ENCODE results near the gene GSN. TPM values are rescaled to one million over a fixed set of nuclear protein-coding genes. Genes with fewer than 3 reads are reported as not detected.
A peak's percentile ranks its signal among the peaks of the same experiment; 100 is the strongest.

The GSN gene
- polyA plus RNA-seq, 2 of the 4 experiments (the other 2 are of a cell fraction), result 33.7 to 77.2 TPM

DNA sequence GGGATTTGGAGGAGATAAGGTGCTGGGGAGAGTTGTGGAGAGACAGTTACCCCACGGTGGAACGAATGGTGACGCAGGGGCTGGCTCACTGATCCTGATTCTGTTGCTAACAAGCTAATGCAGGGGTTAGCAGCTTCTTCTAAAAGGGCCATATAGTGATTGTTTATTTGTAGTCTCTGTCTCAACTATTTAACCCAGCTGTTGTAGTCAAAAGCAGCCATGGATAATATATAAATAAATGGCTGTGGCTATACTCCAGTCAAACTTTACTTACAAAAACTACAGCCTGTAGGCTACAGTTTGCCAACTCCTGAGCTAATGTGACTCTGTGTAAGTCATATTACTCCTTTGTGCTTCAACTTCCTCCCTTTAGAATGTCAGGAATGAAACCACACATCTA is 80.3 kb downstream of the GSN start:
- CTCF ChIA-PET, result interaction anchor here (1.0 to 4.5 kb wide), 5 partner anchors 9 to 89 kb away, joined by 3 to 35 read pairs (median 5); no protein-coding TSS in a partner anchor
- no peak overlapping the region for H3K4me3 ChIP-seq
- H3K27ac ChIP-seq, result no peak overlapping the region
- ATAC-seq (no peak), FAIRE-seq (no peak), DNase-seq (ENCODE audit: low read depth in 1 of 2, low spot score in 1 of 2) (no peak)
- no peak overlapping the region for H3K4me2 ChIP-seq
- 97% methylated on average over 3 of the region's 3 CpGs for WGBS (ENCODE audit: missing lambda C conversion rate)
- TF ChIP-seq JUNB (IDR thresholded peaks at IDR 0.05) (no peak), JUN (IDR thresholded peaks at IDR 0.05) (no peak)
- TF ChIP-seq, protein P1, sequence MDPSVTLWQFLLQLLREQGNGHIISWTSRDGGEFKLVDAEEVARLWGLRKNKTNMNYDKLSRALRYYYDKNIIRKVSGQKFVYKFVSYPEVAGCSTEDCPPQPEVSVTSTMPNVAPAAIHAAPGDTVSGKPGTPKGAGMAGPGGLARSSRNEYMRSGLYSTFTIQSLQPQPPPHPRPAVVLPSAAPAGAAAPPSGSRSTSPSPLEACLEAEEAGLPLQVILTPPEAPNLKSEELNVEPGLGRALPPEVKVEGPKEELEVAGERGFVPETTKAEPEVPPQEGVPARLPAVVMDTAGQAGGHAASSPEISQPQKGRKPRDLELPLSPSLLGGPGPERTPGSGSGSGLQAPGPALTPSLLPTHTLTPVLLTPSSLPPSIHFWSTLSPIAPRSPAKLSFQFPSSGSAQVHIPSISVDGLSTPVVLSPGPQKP (IDR thresholded peaks at IDR 0.05; ENCODE audit: low read depth, low read length), result no peak
- H3K4me1 ChIP-seq, result peaks cover 20% of the 10 kb centered on the region
- POLR2A ChIA-PET, result no interaction called here
- H3K9me3 ChIP-seq, result no peaks in the 10 kb centered on the region

DNA sequence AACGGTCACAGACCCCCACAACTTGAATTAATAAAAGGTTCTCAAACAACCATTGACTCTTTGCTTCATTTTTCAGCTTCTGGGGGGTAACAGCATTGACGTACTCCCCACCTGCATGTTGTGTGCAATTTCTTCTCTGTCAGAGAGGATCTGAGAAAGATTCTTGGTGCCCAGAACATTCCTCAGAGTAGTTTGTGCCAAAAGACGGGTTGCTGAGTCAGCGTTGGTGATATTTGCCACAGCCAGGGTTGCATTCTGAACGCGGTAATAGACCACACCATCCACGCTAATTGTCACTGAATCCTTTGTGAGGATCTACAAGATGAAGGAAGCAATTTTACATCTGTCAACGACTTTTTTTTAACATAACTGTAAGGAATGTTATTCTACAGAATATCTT is 81.0 kb downstream of the GSN start:
- Histone ChIP-seq H3K9me3 (no peaks in the 10 kb centered on the region), H3K4me2 (no peak overlapping the region), H3K27ac (no peak overlapping the region), H3K4me1 (peaks cover 20% of the 10 kb centered on the region), H3K4me3 (no peak overlapping the region)
- ATAC-seq (no peak), DNase-seq (ENCODE audit: low read depth in 1 of 2, low spot score in 1 of 2) (no peak), FAIRE-seq (no peak)
- CTCF ChIA-PET, result interaction anchor here (1.1 to 4.5 kb wide), 7 partner anchors 9 to 89 kb away, joined by 3 to 35 read pairs (median 3); no protein-coding TSS in a partner anchor
- 78% methylated on average over 8 of the region's 8 CpGs for WGBS (ENCODE audit: missing lambda C conversion rate)
- no peak for TF ChIP-seq NR3C1 (IDR thresholded peaks at IDR 0.05)
- TF ChIP-seq MAFK (IDR thresholded peaks at IDR 0.05; ENCODE audit: partially characterized antibody), result peak; percentile 91
- POLR2A ChIA-PET, result no interaction called here

DNA sequence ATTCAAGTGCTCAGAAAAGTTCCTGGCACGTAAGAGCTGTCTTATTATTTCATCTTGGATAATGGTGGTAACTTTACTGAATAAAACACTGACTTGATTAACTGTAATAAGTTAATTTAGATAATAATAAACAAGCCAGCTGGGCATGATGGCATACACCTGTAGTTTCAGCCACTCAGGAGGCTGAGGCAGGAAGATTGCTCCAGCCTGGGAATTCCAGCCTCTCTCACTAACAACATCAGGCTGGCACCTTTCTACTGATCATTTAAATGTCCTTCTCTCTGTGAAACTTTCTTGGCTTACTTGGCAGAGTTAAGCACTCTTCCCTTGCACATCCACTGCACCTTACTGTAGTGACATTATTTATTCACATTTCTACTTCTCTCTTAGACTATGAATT is 82.1 kb downstream of the GSN start:
- ChIA-PET CTCF (interaction anchor here (1.0 to 4.5 kb wide), 7 partner anchors 8 to 90 kb away, joined by 3 to 35 read pairs (median 3); no protein-coding TSS in a partner anchor), POLR2A (no interaction called here)
- H3K27ac ChIP-seq, result no peak overlapping the region
- H3K4me1 ChIP-seq, result peaks cover 20% of the 10 kb centered on the region
- no peaks in the 10 kb centered on the region for H3K9me3 ChIP-seq
- H3K4me2 ChIP-seq, result no peak overlapping the region
- TF ChIP-seq KDM1A (IDR thresholded peaks at IDR 0.05; ENCODE audit: low read depth), result no peak
- TF ChIP-seq ZNF302 (CRISPR knock-in tag; IDR thresholded peaks at IDR 0.05), result no peak
- no peak overlapping the region for H3K4me3 ChIP-seq
- 95% methylated on average over 1 of the region's 1 CpG for WGBS (ENCODE audit: missing lambda C conversion rate)
- DNase-seq (ENCODE audit: low read depth in 1 of 2, low spot score in 1 of 2) (no peak), ATAC-seq (no peak), FAIRE-seq (no peak)

DNA sequence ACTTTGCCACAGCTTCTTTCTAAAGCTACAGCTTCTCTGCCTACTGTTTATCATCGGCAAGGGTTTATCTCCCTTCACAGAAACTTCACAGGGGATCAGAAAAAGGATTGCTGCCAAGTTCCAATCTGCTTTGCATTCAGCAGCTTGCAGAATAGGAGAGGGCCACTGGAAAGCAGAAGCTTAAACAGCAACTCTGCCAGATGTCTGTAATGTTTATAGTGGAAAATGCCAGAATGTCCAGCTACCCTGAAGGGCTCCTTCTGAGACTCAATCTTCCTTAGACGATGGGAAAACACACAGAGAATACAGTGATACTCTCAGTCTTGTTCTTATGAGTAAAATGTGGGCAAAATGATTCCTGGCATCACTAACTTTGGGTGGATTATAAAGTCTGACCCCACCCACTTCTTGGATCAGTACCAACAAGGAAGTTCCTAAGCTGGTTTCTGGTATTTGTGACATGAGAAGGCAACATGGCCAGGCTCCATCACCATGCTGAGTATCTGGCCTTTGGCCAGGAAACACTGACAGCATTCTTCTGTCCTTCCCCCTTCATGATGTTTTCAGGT is 83.1 kb downstream of the GSN start:
- ChIA-PET POLR2A (interaction anchor here (1.2 to 1.3 kb wide), 2 partner anchors 18 to 22 kb away, joined by 3 to 4 read pairs; no protein-coding TSS in a partner anchor), CTCF (interaction anchor here (0.9 to 4.5 kb wide), 5 partner anchors 11 to 137 kb away, joined by 3 to 35 read pairs (median 3); no protein-coding TSS in a partner anchor)
- H3K4me1 ChIP-seq, result peaks cover 22% of the 10 kb centered on the region
- 71% methylated on average over 2 of the region's 2 CpGs for WGBS (ENCODE audit: missing lambda C conversion rate)
- peak in 1 of 2 experiments; percentile 60 for DNase-seq (ENCODE audit: low read depth in 1 of 2, low spot score in 1 of 2)
- no peak for TF ChIP-seq POLR2AphosphoS2 (conservative IDR thresholded peaks at IDR 0.05; ENCODE audit: low read length)
- no peak for FAIRE-seq
- H3K4me3 ChIP-seq, result no peak overlapping the region
- peak overlapping the region; percentile 59 for H3K4me2 ChIP-seq
- ATAC-seq, result peak; percentile 41 to 65; a peak in 3 of 6 replicates
- H3K27ac ChIP-seq, result peak overlapping the region; percentile 12 to 55; a peak in 3 of 6 replicates
- no peaks in the 10 kb centered on the region for H3K9me3 ChIP-seq

DNA sequence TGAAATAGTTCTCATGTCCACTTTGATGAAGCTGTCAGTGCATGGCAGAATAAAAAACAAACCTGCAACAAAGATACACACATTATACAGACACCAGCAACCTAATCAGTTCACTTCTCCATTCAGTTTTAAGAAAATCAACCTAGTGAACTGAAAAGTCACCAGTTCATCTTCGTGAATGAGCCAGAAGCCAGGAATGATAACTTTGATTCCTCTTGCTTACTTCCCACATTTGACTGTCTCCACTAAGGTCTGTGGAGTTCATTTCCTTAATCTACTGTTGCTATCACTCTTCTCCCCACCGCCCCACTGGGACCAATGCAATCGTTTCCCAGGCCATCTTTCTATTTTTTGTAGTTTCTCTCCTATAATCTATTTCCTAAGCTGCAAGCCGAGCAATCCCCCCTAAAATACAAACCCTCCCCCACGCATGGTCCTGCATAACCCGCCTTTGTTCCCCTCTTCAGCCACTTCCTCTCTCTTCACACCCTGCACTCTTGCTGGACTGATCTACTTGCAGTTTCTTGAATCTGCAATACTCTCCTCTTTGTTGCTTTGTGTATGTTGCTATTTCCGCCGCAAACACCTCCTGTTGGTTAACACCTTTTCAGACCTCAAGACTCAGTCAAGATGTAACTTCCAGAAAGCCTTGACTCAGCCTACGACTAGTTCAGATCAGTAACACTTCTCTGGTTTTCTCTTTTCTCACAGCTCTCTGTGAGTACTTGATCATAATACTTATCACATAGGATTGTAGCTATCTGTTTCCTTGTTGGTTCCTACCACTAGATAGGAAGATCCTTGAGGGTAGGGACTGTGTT is 85.5 kb downstream of the GSN start:
- ChIA-PET POLR2A (no interaction called here), CTCF (interaction anchor here (2.6 to 3.4 kb wide), 2 partner anchors 9 to 33 kb away, joined by 11 to 21 read pairs; no protein-coding TSS in a partner anchor)
- no peak for ATAC-seq
- no peak for DNase-seq (ENCODE audit: low read depth in 1 of 2, low spot score in 1 of 2)
- H3K4me3 ChIP-seq, result no peak overlapping the region
- FAIRE-seq, result no peak
- no peak overlapping the region for H3K27ac ChIP-seq
- H3K9me3 ChIP-seq, result no peaks in the 10 kb centered on the region
- no peak overlapping the region for H3K4me2 ChIP-seq
- WGBS (ENCODE audit: missing lambda C conversion rate), result 97% methylated on average over 9 of the region's 9 CpGs
- TF ChIP-seq, protein P2, sequence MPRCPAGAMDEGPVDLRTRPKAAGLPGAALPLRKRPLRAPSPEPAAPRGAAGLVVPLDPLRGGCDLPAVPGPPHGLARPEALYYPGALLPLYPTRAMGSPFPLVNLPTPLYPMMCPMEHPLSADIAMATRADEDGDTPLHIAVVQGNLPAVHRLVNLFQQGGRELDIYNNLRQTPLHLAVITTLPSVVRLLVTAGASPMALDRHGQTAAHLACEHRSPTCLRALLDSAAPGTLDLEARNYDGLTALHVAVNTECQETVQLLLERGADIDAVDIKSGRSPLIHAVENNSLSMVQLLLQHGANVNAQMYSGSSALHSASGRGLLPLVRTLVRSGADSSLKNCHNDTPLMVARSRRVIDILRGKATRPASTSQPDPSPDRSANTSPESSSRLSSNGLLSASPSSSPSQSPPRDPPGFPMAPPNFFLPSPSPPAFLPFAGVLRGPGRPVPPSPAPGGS (IDR thresholded peaks at IDR 0.05), result no peak
- TF ChIP-seq RCOR1 (IDR thresholded peaks at IDR 0.05; ENCODE audit: low read depth, low read length) (no peak), CBX8 (IDR thresholded peaks at IDR 0.05) (no peak), JUN (IDR thresholded peaks at IDR 0.05) (no peak), TFCP2L1 (CRISPR knock-in tag; IDR thresholded peaks at IDR 0.05) (no peak), ZFP36 (IDR thresholded peaks at IDR 0.05; ENCODE audit: borderline replicate concordance, partially characterized antibody) (no peak)
- TF ChIP-seq, protein P3, sequence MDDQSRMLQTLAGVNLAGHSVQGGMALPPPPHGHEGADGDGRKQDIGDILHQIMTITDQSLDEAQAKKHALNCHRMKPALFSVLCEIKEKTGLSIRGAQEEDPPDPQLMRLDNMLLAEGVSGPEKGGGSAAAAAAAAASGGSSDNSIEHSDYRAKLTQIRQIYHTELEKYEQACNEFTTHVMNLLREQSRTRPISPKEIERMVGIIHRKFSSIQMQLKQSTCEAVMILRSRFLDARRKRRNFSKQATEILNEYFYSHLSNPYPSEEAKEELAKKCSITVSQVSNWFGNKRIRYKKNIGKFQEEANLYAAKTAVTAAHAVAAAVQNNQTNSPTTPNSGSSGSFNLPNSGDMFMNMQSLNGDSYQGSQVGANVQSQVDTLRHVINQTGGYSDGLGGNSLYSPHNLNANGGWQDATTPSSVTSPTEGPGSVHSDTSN (IDR thresholded peaks at IDR 0.05), result no peak
- TF ChIP-seq, protein P4, sequence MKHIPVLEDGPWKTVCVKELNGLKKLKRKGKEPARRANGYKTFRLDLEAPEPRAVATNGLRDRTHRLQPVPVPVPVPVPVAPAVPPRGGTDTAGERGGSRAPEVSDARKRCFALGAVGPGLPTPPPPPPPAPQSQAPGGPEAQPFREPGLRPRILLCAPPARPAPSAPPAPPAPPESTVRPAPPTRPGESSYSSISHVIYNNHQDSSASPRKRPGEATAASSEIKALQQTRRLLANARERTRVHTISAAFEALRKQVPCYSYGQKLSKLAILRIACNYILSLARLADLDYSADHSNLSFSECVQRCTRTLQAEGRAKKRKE (CRISPR knock-in tag; IDR thresholded peaks at IDR 0.05; ENCODE audit: low read depth), result no peak
- peaks cover 38% of the 10 kb centered on the region for H3K4me1 ChIP-seq

All from A549 (cell line).